ENCODE data around the gene LTN1. TPM values are rescaled to one million over a fixed set of nuclear protein-coding genes. Genes with fewer than 3 reads are reported as not detected.
A peak's percentile ranks its signal among the peaks of the same experiment; 100 is the strongest.

LTN1 gene
- total and polyA plus RNA-seq, 4 experiments from 2014 or later, result 9.7 to 39.5 (median 25.7) TPM

- intact Hi-C loops (cut with micrococcal nuclease), result loop anchor here (1.0 to 10.0 kb wide), 7 partner anchors 49 to 413 kb away; partner anchors contain the start of genes BACH1, CCT8, LTN1 and USP16
Measured at GRCh38 chr21:28885853-28886177, 106.9 kb downstream of the LTN1 start.

DNA sequence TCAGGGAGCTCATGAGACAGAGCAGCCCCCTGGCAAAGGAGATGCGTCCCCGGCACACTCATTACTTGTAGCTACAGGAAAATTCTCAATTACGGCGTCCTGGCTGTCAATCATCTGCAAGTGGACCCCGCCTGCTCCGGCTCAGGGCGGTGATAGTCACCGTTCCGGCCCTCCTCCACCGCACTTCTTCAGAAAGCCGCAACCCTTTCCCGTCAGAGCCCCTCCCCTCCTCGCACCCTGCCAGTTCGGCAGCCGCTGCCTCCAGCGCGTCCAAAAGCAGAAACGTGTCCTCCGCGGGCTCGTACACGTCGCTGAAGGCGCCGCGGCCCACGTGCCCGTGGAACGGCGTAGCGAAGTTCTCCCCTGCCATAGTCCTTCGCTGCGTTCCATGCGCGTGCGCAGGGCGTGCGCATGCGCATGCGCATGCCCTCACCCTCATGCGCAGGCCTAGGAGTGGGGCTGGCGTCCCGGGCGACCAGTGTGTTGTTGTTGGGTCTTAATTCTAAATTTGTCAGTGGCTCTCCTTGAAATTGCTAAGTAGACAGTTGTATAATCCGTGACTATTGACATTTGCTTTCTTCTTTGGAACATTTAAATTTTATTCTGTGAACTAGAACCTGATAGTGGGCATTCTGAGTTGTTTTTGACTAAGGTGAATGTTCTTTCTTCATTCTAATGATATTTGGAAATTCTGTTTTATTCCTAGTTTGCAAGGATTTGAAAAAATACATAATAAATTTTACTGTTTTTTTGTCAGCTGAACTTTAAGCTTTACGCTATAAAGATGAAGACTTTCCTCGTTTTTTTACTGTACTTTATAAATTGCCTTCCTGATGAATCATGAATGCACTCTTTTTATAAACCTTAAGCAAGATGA, 107.5 kb downstream of the LTN1 start:
- H3K27me3 ChIP-seq (ENCODE audit: insufficient read depth, low read length), result no peaks in the 10 kb centered on the region
- DNase-seq, result peak; percentile 92 to 95 (median 95)
- POLR2A ChIA-PET (ENCODE audit: partially characterized antibody), result interaction anchor here (0.9 to 6.2 kb wide), 9 partner anchors 49 to 192 kb away, joined by 3 to 42 read pairs (median 5); partner anchors contain the start of genes LTN1, RWDD2B and USP16
- H3K4me3 ChIP-seq (ENCODE audit: low read length in 2 of 2), result peak overlapping the region; percentile 10 to 70
- Mint-ChIP-seq H3K27ac (peak overlapping the region; percentile 95 to 99 (median 98)), H3K36me3 (peaks cover 15 to 19% of the 10 kb centered on the region in 2 donors), H3K9me3 (peaks cover 0 to 4% (median 0%) of the 10 kb centered on the region in 8 donors), H3K4me3 (peak overlapping the region; percentile 92 to 98 (median 96)), H3K4me1 (peaks cover 15 to 31% (median 19%) of the 10 kb centered on the region in 4 donors), H3K27me3 (peaks cover 0 to 1% of the 10 kb centered on the region in 2 donors)
- peaks cover 20% of the 10 kb centered on the region for H3K4me1 ChIP-seq (ENCODE audit: insufficient read depth, low read length)
- H3K9me3 ChIP-seq (ENCODE audit: control insufficient read depth in 1 of 2, low read length in 2 of 2), result no peaks in the 10 kb centered on the region
- peak overlapping the region; percentile 87 for H3K27ac ChIP-seq (ENCODE audit: low read depth, low read length)
- CTCF ChIA-PET (ENCODE audit: partially characterized antibody), result interaction anchor here (0.6 to 2.2 kb wide), 5 partner anchors 47 to 140 kb away, joined by 4 to 6 read pairs (median 4); no protein-coding TSS in a partner anchor
- H3K36me3 ChIP-seq (ENCODE audit: insufficient read depth, low read length), result no peaks in the 10 kb centered on the region
- intact Hi-C loops (cut with micrococcal nuclease), result loop anchor here (1.0 to 10.0 kb wide), 7 partner anchors 48 to 414 kb away; partner anchors contain the start of genes BACH1, CCT8, LTN1 and USP16

More at GRCh38 chr21:28885853-28886177, 106.9 kb downstream of the LTN1 start:
- Mint-ChIP-seq H3K4me3 (peak overlapping the region in 5 of 8 donors; percentile 59 to 97 (median 94)), H3K36me3 (peaks cover 13 to 19% of the 10 kb centered on the region in 2 donors), H3K27me3 (peaks cover 0 to 1% of the 10 kb centered on the region in 2 donors), H3K27ac (peak overlapping the region; percentile 95 to 99 (median 98)), H3K9me3 (peaks cover 0 to 4% (median 0%) of the 10 kb centered on the region in 8 donors), H3K4me1 (peaks cover 15 to 31% (median 19%) of the 10 kb centered on the region in 4 donors)
- Histone ChIP-seq H3K4me3 (ENCODE audit: low read length in 2 of 2) (peak overlapping the region in 1 of 2 donors; percentile 70), H3K9me3 (ENCODE audit: control insufficient read depth in 1 of 2, low read length in 2 of 2) (no peaks in the 10 kb centered on the region), H3K36me3 (ENCODE audit: insufficient read depth, low read length) (no peaks in the 10 kb centered on the region), H3K27me3 (ENCODE audit: insufficient read depth, low read length) (no peaks in the 10 kb centered on the region), H3K27ac (ENCODE audit: low read depth, low read length) (peak overlapping the region; percentile 87), H3K4me1 (ENCODE audit: insufficient read depth, low read length) (peaks cover 20% of the 10 kb centered on the region)
- CTCF ChIA-PET (ENCODE audit: partially characterized antibody), result interaction anchor here (1.2 to 1.5 kb wide), 2 partner anchors 47 to 140 kb away, joined by 4 to 6 read pairs; no protein-coding TSS in a partner anchor
- POLR2A ChIA-PET (ENCODE audit: partially characterized antibody), result interaction anchor here (1.7 to 6.2 kb wide), 4 partner anchors 54 to 139 kb away, joined by 5 to 42 read pairs (median 9); partner anchors contain the start of genes LTN1 and USP16
- DNase-seq, result no peak

DNA sequence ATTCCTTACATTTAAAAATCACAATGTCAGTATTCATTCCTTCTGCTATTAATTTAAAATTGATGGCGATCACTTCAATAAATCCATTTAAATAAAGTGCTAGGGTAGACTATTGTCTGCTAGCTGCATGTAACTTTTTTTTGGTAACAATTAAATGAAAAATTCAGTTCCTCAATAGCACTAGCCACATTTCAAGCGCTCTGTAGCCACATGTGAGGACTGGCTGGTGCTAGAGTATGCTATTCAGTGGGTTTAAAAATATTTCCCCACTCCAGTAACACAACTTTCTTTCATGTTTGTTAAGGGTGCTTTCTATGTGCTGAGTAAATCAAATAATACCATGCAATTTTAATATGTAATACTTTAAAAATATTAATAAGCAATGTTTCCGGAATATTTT, 108.2 kb downstream of the LTN1 start:
- Histone ChIP-seq H3K27me3 (ENCODE audit: insufficient read depth, low read length) (no peaks in the 10 kb centered on the region), H3K4me1 (ENCODE audit: insufficient read depth, low read length) (peaks cover 20% of the 10 kb centered on the region), H3K4me3 (ENCODE audit: low read length in 2 of 2) (peak overlapping the region; percentile 20 to 70), H3K27ac (ENCODE audit: low read depth, low read length) (peak overlapping the region; percentile 87), H3K36me3 (ENCODE audit: insufficient read depth, low read length) (no peaks in the 10 kb centered on the region), H3K9me3 (ENCODE audit: control insufficient read depth in 1 of 2, low read length in 2 of 2) (no peaks in the 10 kb centered on the region)
- Mint-ChIP-seq H3K9me3 (peaks cover 0 to 4% (median 0%) of the 10 kb centered on the region in 8 donors), H3K4me3 (peak overlapping the region; percentile 92 to 98 (median 96)), H3K4me1 (peaks cover 15 to 31% (median 19%) of the 10 kb centered on the region in 4 donors), H3K27me3 (peaks cover 0 to 1% of the 10 kb centered on the region in 2 donors), H3K27ac (peak overlapping the region; percentile 95 to 99 (median 98)), H3K36me3 (peaks cover 18 to 19% of the 10 kb centered on the region in 2 donors)
- DNase-seq, result no peak
- intact Hi-C loops (cut with micrococcal nuclease), result loop anchor here (2.0 to 10.0 kb wide), 2 partner anchors 280 to 414 kb away; partner anchors contain the start of gene BACH1
- ChIA-PET POLR2A (ENCODE audit: partially characterized antibody) (interaction anchor here (0.9 to 6.2 kb wide), 9 partner anchors 48 to 192 kb away, joined by 3 to 42 read pairs (median 5); partner anchors contain the start of genes LTN1, RWDD2B and USP16), CTCF (ENCODE audit: partially characterized antibody) (interaction anchor here (0.8 to 2.2 kb wide), 3 partner anchors 52 to 139 kb away, joined by 4 to 6 read pairs (median 4); no protein-coding TSS in a partner anchor)

- H3K36me3 ChIP-seq (ENCODE audit: insufficient read depth, low read length), result no peaks in the 10 kb centered on the region
- no peaks in the 10 kb centered on the region for H3K27me3 ChIP-seq (ENCODE audit: insufficient read depth, low read length)
- intact Hi-C loops (cut with micrococcal nuclease), result loop anchor here (2.0 to 10.0 kb wide), 2 partner anchors 279 to 415 kb away; partner anchors contain the start of gene BACH1
- H3K36me3 Mint-ChIP-seq, result peaks cover 19 to 20% of the 10 kb centered on the region in 2 donors
- peaks cover 0 to 4% (median 0%) of the 10 kb centered on the region in 8 donors for H3K9me3 Mint-ChIP-seq
- no peak overlapping the region for H3K27ac ChIP-seq (ENCODE audit: low read depth, low read length)
- H3K4me1 ChIP-seq (ENCODE audit: insufficient read depth, low read length), result peaks cover 20% of the 10 kb centered on the region
- DNase-seq, result no peak
- peaks cover 15 to 31% (median 19%) of the 10 kb centered on the region in 4 donors for H3K4me1 Mint-ChIP-seq
- POLR2A ChIA-PET (ENCODE audit: partially characterized antibody), result interaction anchor here (0.9 to 6.2 kb wide), 6 partner anchors 47 to 193 kb away, joined by 3 to 42 read pairs (median 9); partner anchors contain the start of genes LTN1 and USP16
- CTCF ChIA-PET (ENCODE audit: partially characterized antibody), result interaction anchor here (0.8 to 2.2 kb wide), 4 partner anchors 12 to 138 kb away, joined by 3 to 6 read pairs (median 4); no protein-coding TSS in a partner anchor
- H3K4me3 Mint-ChIP-seq, result peak overlapping the region in 7 of 8 donors; percentile 52 to 98 (median 94)
- peak overlapping the region; percentile 30 to 98 (median 74) for H3K27ac Mint-ChIP-seq
- H3K4me3 ChIP-seq (ENCODE audit: low read length in 2 of 2), result peak overlapping the region; percentile 20 to 70
- H3K9me3 ChIP-seq (ENCODE audit: control insufficient read depth in 1 of 2, low read length in 2 of 2), result no peaks in the 10 kb centered on the region
- peaks cover 0 to 1% of the 10 kb centered on the region in 2 donors for H3K27me3 Mint-ChIP-seq
Measured at GRCh38 chr21:28883931-28884330, 108.7 kb downstream of the LTN1 start.

DNA sequence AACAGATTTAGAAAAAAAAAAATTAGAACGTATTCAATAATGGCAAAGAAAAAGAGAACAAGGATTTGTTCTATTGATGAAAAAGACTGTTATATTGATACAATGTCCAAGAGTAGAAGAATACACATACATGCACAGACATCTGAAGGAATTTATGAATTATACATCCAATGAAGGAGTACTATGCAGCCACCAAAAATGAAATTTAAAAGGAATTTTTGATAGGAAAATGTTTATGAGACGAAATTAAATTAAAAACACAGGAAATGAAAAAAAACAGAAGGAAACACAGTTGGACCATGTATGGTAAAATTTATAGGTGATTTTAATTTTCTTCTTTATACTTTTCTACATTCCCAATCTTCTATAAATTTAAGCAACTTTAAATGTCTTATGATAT, 110.3 kb downstream of the LTN1 start:
- Mint-ChIP-seq H3K36me3 (peaks cover 23 to 28% of the 10 kb centered on the region in 2 donors), H3K9me3 (peaks cover 0 to 4% (median 0%) of the 10 kb centered on the region in 8 donors), H3K4me3 (no peak overlapping the region), H3K4me1 (peaks cover 15 to 30% (median 19%) of the 10 kb centered on the region in 4 donors), H3K27ac (no peak overlapping the region), H3K27me3 (peaks cover 0 to 1% of the 10 kb centered on the region in 2 donors)
- no peaks in the 10 kb centered on the region for H3K36me3 ChIP-seq (ENCODE audit: insufficient read depth, low read length)
- intact Hi-C loops (cut with micrococcal nuclease), result loop anchor here (10.0 kb wide), 1 partner anchor 278 kb away; no protein-coding TSS in a partner anchor
- ChIA-PET POLR2A (ENCODE audit: partially characterized antibody) (interaction anchor here (6.2 kb wide), 1 partner anchor 50 kb away, joined by 42 read pairs; no protein-coding TSS in a partner anchor), CTCF (ENCODE audit: partially characterized antibody) (no interaction called here)
- no peak overlapping the region for H3K4me3 ChIP-seq (ENCODE audit: low read length in 2 of 2)
- H3K27ac ChIP-seq (ENCODE audit: low read depth, low read length), result no peak overlapping the region
- H3K27me3 ChIP-seq (ENCODE audit: insufficient read depth, low read length), result no peaks in the 10 kb centered on the region
- H3K9me3 ChIP-seq (ENCODE audit: control insufficient read depth in 1 of 2, low read length in 2 of 2), result no peaks in the 10 kb centered on the region
- no peak for DNase-seq
- H3K4me1 ChIP-seq (ENCODE audit: insufficient read depth, low read length), result peaks cover 20% of the 10 kb centered on the region

Data from CD4-positive, alpha-beta memory T cell (primary cell).